ENCODE data around the gene SLC25A41. TPM values are rescaled to one million over a fixed set of nuclear protein-coding genes. Genes with fewer than 3 reads are reported as not detected.

SLC25A41 gene
- polyA plus RNA-seq, 1 donor = 0.36 TPM

- H3K27ac ChIP-seq (ENCODE audit: low read length) = peak overlapping the region; percentile 99
- H3K4me1 ChIP-seq (ENCODE audit: control insufficient read depth, insufficient read depth, low read length) = peaks cover 9% of the 10 kb centered on the region
Observed at GRCh38 chr19:6460099-6460884, 26.7 kb upstream of the SLC25A41 start.

GRCh38 chr19:6459262-6460098, 25.9 kb upstream of the SLC25A41 start, which contains the start of gene SLC25A23:
Gene SLC25A23 (minus strand): TSS chr19:6459792. CDS start chr19:6459628, 164 bp downstream.
- peaks cover 6% of the 10 kb centered on the region for H3K4me1 ChIP-seq (ENCODE audit: control insufficient read depth, insufficient read depth, low read length)
- H3K27ac ChIP-seq (ENCODE audit: low read length) = peak within 1 kb of the TSS; percentile 99
- peak; percentile 13 to 60 for DNase-seq
- no CpG with 5 or more reads among the region's 70 CpGs for WGBS (ENCODE audit: insufficient coverage, low lambda C conversion rate)
- H3K4me3 ChIP-seq (ENCODE audit: low read length) = peak within 1 kb of the TSS; percentile 73
- peaks cover 7% of the 10 kb centered on the region for H3K27me3 ChIP-seq (ENCODE audit: control insufficient read depth, insufficient read depth, low read length)
- H3K36me3 ChIP-seq (ENCODE audit: control insufficient read depth, insufficient read depth, low read length) = peaks cover 13% of the 10 kb centered on the region
- H3K9me3 ChIP-seq (ENCODE audit: control insufficient read depth, low read depth, low read length) = peaks cover under 1% of the 10 kb centered on the region

More at GRCh38 chr19:6460099-6460884, 26.7 kb upstream of the SLC25A41 start:
- peak overlapping the region; percentile 73 for H3K4me3 ChIP-seq (ENCODE audit: low read length)
- WGBS (ENCODE audit: insufficient coverage, low lambda C conversion rate) = no CpG with 5 or more reads among the region's 57 CpGs
- peaks cover 11% of the 10 kb centered on the region for H3K27me3 ChIP-seq (ENCODE audit: control insufficient read depth, insufficient read depth, low read length)
- DNase-seq = peak; percentile 97 to 99
- peaks cover 9% of the 10 kb centered on the region for H3K36me3 ChIP-seq (ENCODE audit: control insufficient read depth, insufficient read depth, low read length)
- no peaks in the 10 kb centered on the region for H3K9me3 ChIP-seq (ENCODE audit: control insufficient read depth, low read depth, low read length)

GRCh38 chr19:6458695-6459261, 25.2 kb upstream of the SLC25A41 start:
- peak; percentile 16 to 18 for DNase-seq
- peak overlapping the region; percentile 73 for H3K4me3 ChIP-seq (ENCODE audit: low read length)
- H3K36me3 ChIP-seq (ENCODE audit: control insufficient read depth, insufficient read depth, low read length) = peaks cover 20% of the 10 kb centered on the region
- WGBS (ENCODE audit: insufficient coverage, low lambda C conversion rate) = no CpG with 5 or more reads among the region's 16 CpGs
- peaks cover 8% of the 10 kb centered on the region for H3K9me3 ChIP-seq (ENCODE audit: control insufficient read depth, low read depth, low read length)
- H3K27me3 ChIP-seq (ENCODE audit: control insufficient read depth, insufficient read depth, low read length) = no peaks in the 10 kb centered on the region
- peaks cover 6% of the 10 kb centered on the region for H3K4me1 ChIP-seq (ENCODE audit: control insufficient read depth, insufficient read depth, low read length)
- no peak overlapping the region for H3K27ac ChIP-seq (ENCODE audit: low read length)

- peaks cover 9% of the 10 kb centered on the region for H3K9me3 ChIP-seq (ENCODE audit: control insufficient read depth, low read depth, low read length)
- no peaks in the 10 kb centered on the region for H3K27me3 ChIP-seq (ENCODE audit: control insufficient read depth, insufficient read depth, low read length)
- no peak for DNase-seq
- H3K36me3 ChIP-seq (ENCODE audit: control insufficient read depth, insufficient read depth, low read length) = peaks cover 21% of the 10 kb centered on the region
- no peak overlapping the region for H3K4me3 ChIP-seq (ENCODE audit: low read length)
- H3K4me1 ChIP-seq (ENCODE audit: control insufficient read depth, insufficient read depth, low read length) = peaks cover 6% of the 10 kb centered on the region
- WGBS (ENCODE audit: insufficient coverage, low lambda C conversion rate) = no CpG with 5 or more reads among the region's 17 CpGs
- no peak overlapping the region for H3K27ac ChIP-seq (ENCODE audit: low read length)
Observed at GRCh38 chr19:6457958-6458694, 24.6 kb upstream of the SLC25A41 start.

GRCh38 chr19:6455924-6456323, 22.4 kb upstream of the SLC25A41 start:
- Histone ChIP-seq H3K27me3 (ENCODE audit: control insufficient read depth, insufficient read depth, low read length) (no peaks in the 10 kb centered on the region), H3K27ac (ENCODE audit: low read length) (no peak overlapping the region), H3K4me1 (ENCODE audit: control insufficient read depth, insufficient read depth, low read length) (peaks cover 6% of the 10 kb centered on the region), H3K36me3 (ENCODE audit: control insufficient read depth, insufficient read depth, low read length) (peaks cover 30% of the 10 kb centered on the region), H3K4me3 (ENCODE audit: low read length) (no peak overlapping the region), H3K9me3 (ENCODE audit: control insufficient read depth, low read depth, low read length) (peaks cover 9% of the 10 kb centered on the region)
- DNase-seq = no peak
- no CpG with 5 or more reads among the region's 15 CpGs for WGBS (ENCODE audit: insufficient coverage, low lambda C conversion rate)

GRCh38 chr19:6453951-6454565, 20.5 kb upstream of the SLC25A41 start:
- H3K27me3 ChIP-seq (ENCODE audit: control insufficient read depth, insufficient read depth, low read length) = no peaks in the 10 kb centered on the region
- no peak overlapping the region for H3K4me3 ChIP-seq (ENCODE audit: low read length)
- peaks cover 9% of the 10 kb centered on the region for H3K9me3 ChIP-seq (ENCODE audit: control insufficient read depth, low read depth, low read length)
- H3K4me1 ChIP-seq (ENCODE audit: control insufficient read depth, insufficient read depth, low read length) = peaks cover 5% of the 10 kb centered on the region
- 86% methylated on average over 1 of the region's 11 CpGs for WGBS (ENCODE audit: insufficient coverage, low lambda C conversion rate)
- no peak for DNase-seq
- peaks cover 32% of the 10 kb centered on the region for H3K36me3 ChIP-seq (ENCODE audit: control insufficient read depth, insufficient read depth, low read length)
- no peak overlapping the region for H3K27ac ChIP-seq (ENCODE audit: low read length)

GRCh38 chr19:6452899-6453298, 19.3 kb upstream of the SLC25A41 start:
- no peaks in the 10 kb centered on the region for H3K27me3 ChIP-seq (ENCODE audit: control insufficient read depth, insufficient read depth, low read length)
- no peak overlapping the region for H3K27ac ChIP-seq (ENCODE audit: low read length)
- H3K4me1 ChIP-seq (ENCODE audit: control insufficient read depth, insufficient read depth, low read length) = no peaks in the 10 kb centered on the region
- no CpG with 5 or more reads among the region's 2 CpGs for WGBS (ENCODE audit: insufficient coverage, low lambda C conversion rate)
- H3K4me3 ChIP-seq (ENCODE audit: low read length) = no peak overlapping the region
- no peak for DNase-seq
- peaks cover 9% of the 10 kb centered on the region for H3K9me3 ChIP-seq (ENCODE audit: control insufficient read depth, low read depth, low read length)
- H3K36me3 ChIP-seq (ENCODE audit: control insufficient read depth, insufficient read depth, low read length) = peaks cover 32% of the 10 kb centered on the region

GRCh38 chr19:6452223-6452614, 18.7 kb upstream of the SLC25A41 start:
- H3K4me3 ChIP-seq (ENCODE audit: low read length) = no peak overlapping the region

GRCh38 chr19:6451583-6452222, 18.1 kb upstream of the SLC25A41 start:
- H3K27me3 ChIP-seq (ENCODE audit: control insufficient read depth, insufficient read depth, low read length) = no peaks in the 10 kb centered on the region
- WGBS (ENCODE audit: insufficient coverage, low lambda C conversion rate) = no CpG with 5 or more reads among the region's 7 CpGs
- H3K36me3 ChIP-seq (ENCODE audit: control insufficient read depth, insufficient read depth, low read length) = peaks cover 29% of the 10 kb centered on the region
- no peaks in the 10 kb centered on the region for H3K4me1 ChIP-seq (ENCODE audit: control insufficient read depth, insufficient read depth, low read length)
- H3K4me3 ChIP-seq (ENCODE audit: low read length) = no peak overlapping the region
- no peak for DNase-seq
- peaks cover 9% of the 10 kb centered on the region for H3K9me3 ChIP-seq (ENCODE audit: control insufficient read depth, low read depth, low read length)
- H3K27ac ChIP-seq (ENCODE audit: low read length) = no peak overlapping the region

More at GRCh38 chr19:6452223-6452614, 18.7 kb upstream of the SLC25A41 start:
- Histone ChIP-seq H3K36me3 (ENCODE audit: control insufficient read depth, insufficient read depth, low read length) (peaks cover 29% of the 10 kb centered on the region), H3K9me3 (ENCODE audit: control insufficient read depth, low read depth, low read length) (peaks cover 9% of the 10 kb centered on the region), H3K4me1 (ENCODE audit: control insufficient read depth, insufficient read depth, low read length) (no peaks in the 10 kb centered on the region), H3K27ac (ENCODE audit: low read length) (no peak overlapping the region), H3K27me3 (ENCODE audit: control insufficient read depth, insufficient read depth, low read length) (no peaks in the 10 kb centered on the region)
- WGBS (ENCODE audit: insufficient coverage, low lambda C conversion rate) = no CpG with 5 or more reads among the region's 19 CpGs
- no peak for DNase-seq
